Spleen (tissue), 7 donors: ENCODE measurements around the gene ST6GAL2.

Source experiments
- CTCF ChIP-seq, 11 experiments: fragments of 200-600 bp in 7 of 11; fragments of 450-650 bp in 4 of 11; sonication (generic) in 4 of 11; IDR thresholded peaks in 8 of 11; conservative IDR thresholded peaks in 3 of 11; 1 replicate in 7 of 11; 2 replicates in 4 of 11; pipeline versions ENCODE4 v1.4.0 to v1.8.0; 2016 to 2021; ENCODE audit warnings: antibody characterized with exemption in 11 of 11, inconsistent platforms in 4 of 11, mild to moderate bottlenecking in 1 of 11
- POLR2A ChIP-seq, 3 donors: fragments of 450-650 bp; IDR thresholded peaks; one replicate each; pipeline ENCODE4 v1.5.1; 2017; ENCODE audit warnings: antibody characterized with exemption in 3 of 3, mild to moderate bottlenecking in 1 of 3
- POLR2AphosphoS5 ChIP-seq, 3 donors: sonication (generic); formaldehyde crosslinking; IDR thresholded peaks; one replicate each; pipeline ENCODE4 v1.5.1; 2017; ENCODE audit warnings: antibody characterized with exemption in 3 of 3
- donor health status: DM: no; HTN: no; CAD: no; lungs with moderate emphysema.
- donor health status: DM: no; HTN: no; CAD: no.
- donor health status: DM: no; HTN: no; CAD: no.

- TF ChIP-seq CTCF (IDR thresholded peaks at IDR 0.05 in 8 of 11, conservative IDR thresholded peaks at IDR 0.05 in 3 of 11) (no peak), POLR2AphosphoS5 (IDR thresholded peaks at IDR 0.05) (no peak), POLR2A (IDR thresholded peaks at IDR 0.05) (no peak)
These were observed 36.7 kb downstream of the ST6GAL2 start for GRCh38 chr2:106849253-106849652.
